Measurements from ENCODE around the gene SPIN1.

DNA sequence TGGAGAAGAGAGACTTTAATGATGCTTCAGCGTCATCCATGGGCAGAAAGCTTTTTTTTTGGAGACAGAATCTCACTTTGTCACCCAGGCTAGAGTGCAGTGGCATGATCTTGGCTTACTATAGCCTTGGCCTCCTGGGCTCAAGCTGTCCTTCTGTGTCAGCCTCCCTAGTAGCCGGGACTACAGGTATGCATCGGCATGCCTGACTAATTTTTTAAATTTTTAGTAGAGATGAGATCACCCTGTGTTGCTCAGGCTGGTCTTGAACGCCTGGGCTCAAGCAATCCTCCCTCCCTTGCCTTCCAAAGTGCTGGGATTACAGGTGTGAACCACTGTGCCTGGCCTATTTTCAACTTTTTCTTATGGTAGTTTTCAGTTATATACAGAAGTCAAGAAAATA, 23.2 kb downstream of the SPIN1 start:
- TF ChIP-seq, protein P1, sequence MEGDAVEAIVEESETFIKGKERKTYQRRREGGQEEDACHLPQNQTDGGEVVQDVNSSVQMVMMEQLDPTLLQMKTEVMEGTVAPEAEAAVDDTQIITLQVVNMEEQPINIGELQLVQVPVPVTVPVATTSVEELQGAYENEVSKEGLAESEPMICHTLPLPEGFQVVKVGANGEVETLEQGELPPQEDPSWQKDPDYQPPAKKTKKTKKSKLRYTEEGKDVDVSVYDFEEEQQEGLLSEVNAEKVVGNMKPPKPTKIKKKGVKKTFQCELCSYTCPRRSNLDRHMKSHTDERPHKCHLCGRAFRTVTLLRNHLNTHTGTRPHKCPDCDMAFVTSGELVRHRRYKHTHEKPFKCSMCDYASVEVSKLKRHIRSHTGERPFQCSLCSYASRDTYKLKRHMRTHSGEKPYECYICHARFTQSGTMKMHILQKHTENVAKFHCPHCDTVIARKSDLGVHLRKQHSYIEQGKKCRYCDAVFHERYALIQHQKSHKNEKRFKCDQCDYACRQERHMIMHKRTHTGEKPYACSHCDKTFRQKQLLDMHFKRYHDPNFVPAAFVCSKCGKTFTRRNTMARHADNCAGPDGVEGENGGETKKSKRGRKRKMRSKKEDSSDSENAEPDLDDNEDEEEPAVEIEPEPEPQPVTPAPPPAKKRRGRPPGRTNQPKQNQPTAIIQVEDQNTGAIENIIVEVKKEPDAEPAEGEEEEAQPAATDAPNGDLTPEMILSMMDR (IDR thresholded peaks at IDR 0.05) = no peak
- TF ChIP-seq POLR2A (IDR thresholded peaks at IDR 0.05) = no peak
